Muscle of leg (tissue), 11 donors: ENCODE measurements around the gene NPSR1. TPM values are rescaled to one million over a fixed set of nuclear protein-coding genes. Genes with fewer than 3 reads are reported as not detected.

ENCODE experiments used
- DNase-seq: peaks from one replicate; pipeline ENCODE4 v3.0.0; 2013
- H3K27ac ChIP-seq: one replicate; pipeline ENCODE4 v1.5.1; 2013; ENCODE audit warnings: mild to moderate bottlenecking, low read length, control low read depth
- H3K27me3 ChIP-seq: one replicate; pipeline ENCODE4 v1.6.1; 2013; ENCODE audit warnings: low read length; ENCODE audit not compliant: control insufficient read depth, insufficient read depth
- H3K36me3 ChIP-seq: one replicate; pipeline ENCODE4 v1.6.1; 2013; ENCODE audit warnings: low read length; ENCODE audit not compliant: control insufficient read depth, insufficient read depth
- H3K4me1 ChIP-seq: one replicate; pipeline ENCODE4 v1.6.1; 2013; ENCODE audit warnings: low read length; ENCODE audit not compliant: control insufficient read depth, insufficient read depth
- H3K4me3 ChIP-seq: one replicate; pipeline ENCODE4 v1.5.1; 2013; ENCODE audit warnings: low read length, control low read depth
- H3K9me3 ChIP-seq: replicated peaks from 2 replicates; pipeline ENCODE4 v1.6.1; 2013; ENCODE audit warnings: low read depth, low read length; ENCODE audit not compliant: control insufficient read depth
- WGBS: methylation state at CpG from one replicate; pipeline ENCODE4 v1.1.5; 2013; ENCODE audit warnings: missing lambda C conversion rate; ENCODE audit not compliant: insufficient coverage; 5-methylcytosine and 5-hydroxymethylcytosine counted together
- polyA plus RNA-seq, 8 donors: library from polyadenylated mRNA; unstranded; fragments of 120-200 nt; gene quantifications; one replicate each; pipeline versions ENCODE4 v1.2.1 to v1.2.3, GENCODE V29; 2013; ENCODE audit warnings: inconsistent platforms in 1 of 8, low replicate concordance in 1 of 8; ENCODE audit not compliant: insufficient read length in 8 of 8, insufficient read depth in 1 of 8
- total RNA-seq: library from RNA; stranded (reverse); fragments of 120-200 nt; gene quantifications from one replicate; pipeline ENCODE4 v1.2.4, GENCODE V29; 2013

Gene NPSR1
- total and polyA plus RNA-seq, 9 donors = 0.10 to 3.0 (median 1.8) TPM

DNA sequence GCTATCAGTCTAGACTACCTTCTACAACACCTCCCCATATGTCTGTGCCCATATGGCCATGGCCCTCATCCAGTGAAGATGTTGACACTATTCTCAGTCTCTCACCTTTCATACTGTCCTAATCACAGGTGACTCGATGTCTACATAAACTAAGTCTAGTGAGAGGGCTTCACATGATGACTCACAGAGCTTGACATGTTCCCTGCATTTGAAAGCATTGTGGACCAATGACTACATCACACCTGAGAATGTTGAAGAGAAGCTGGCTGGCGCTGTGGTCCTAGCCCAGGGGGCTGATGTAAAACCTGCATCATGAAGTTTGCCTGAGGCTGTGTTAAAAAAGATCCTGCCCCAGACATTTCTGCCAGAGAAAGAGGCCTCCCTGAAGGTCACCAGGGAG lies 167.2 kb downstream of the NPSR1 start:
- H3K9me3 ChIP-seq = no peaks in the 10 kb centered on the region
- WGBS = 94% methylated on average over 2 of the region's 2 CpGs
- H3K27ac ChIP-seq = no peak overlapping the region
- DNase-seq = no peak
- no peaks in the 10 kb centered on the region for H3K4me1 ChIP-seq
- H3K36me3 ChIP-seq = no peaks in the 10 kb centered on the region
- no peak overlapping the region for H3K4me3 ChIP-seq
- H3K27me3 ChIP-seq = no peaks in the 10 kb centered on the region

DNA sequence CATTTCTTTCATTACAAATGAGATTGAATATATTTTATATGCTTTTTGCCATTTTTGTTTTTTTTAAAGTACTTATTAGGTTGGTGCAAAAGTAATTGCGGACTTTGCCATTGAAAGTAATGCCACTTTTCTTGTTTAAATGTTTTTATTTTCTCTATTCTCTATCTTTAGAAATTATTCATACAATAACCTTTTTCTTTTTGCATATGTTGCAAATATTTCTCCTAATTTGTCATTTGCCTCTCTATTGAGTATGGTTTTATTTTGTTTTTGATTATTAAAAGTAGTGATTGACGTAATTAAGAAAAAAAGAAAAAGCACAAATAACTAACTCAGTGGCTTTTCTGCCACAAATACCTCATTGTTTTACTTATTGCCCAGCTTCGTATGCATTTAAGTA lies 172.4 kb downstream of the NPSR1 start:
- Histone ChIP-seq H3K9me3 (no peaks in the 10 kb centered on the region), H3K27me3 (no peaks in the 10 kb centered on the region), H3K4me1 (no peaks in the 10 kb centered on the region), H3K27ac (no peak overlapping the region), H3K36me3 (no peaks in the 10 kb centered on the region), H3K4me3 (no peak overlapping the region)
- no peak for DNase-seq
- WGBS = 63% methylated on average over 1 of the region's 3 CpGs

DNA sequence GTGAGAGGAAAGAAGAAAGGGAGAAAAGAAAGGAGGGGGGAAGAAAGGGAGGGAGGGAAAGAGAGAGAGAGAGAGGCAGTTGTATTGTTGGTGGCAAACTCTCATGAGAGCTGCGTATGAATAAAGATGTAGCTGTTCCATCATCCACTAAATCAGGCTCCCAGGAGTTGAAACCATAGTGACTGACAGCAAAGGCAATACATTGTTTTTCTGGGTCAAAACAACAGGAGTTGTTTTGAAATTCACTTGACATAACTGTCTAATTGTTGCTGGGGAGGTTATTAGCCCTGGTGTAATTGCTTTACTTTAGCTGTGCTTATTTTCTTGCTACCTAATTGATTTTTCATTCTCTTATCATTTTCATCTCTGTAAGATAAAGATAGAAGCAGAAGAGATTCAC lies 173.4 kb downstream of the NPSR1 start:
- no peak overlapping the region for H3K4me3 ChIP-seq
- H3K27me3 ChIP-seq = no peaks in the 10 kb centered on the region
- no peaks in the 10 kb centered on the region for H3K36me3 ChIP-seq
- no peaks in the 10 kb centered on the region for H3K4me1 ChIP-seq
- no CpG with 5 or more reads among the region's 1 CpG for WGBS
- H3K9me3 ChIP-seq = no peaks in the 10 kb centered on the region
- no peak for DNase-seq
- no peak overlapping the region for H3K27ac ChIP-seq

DNA sequence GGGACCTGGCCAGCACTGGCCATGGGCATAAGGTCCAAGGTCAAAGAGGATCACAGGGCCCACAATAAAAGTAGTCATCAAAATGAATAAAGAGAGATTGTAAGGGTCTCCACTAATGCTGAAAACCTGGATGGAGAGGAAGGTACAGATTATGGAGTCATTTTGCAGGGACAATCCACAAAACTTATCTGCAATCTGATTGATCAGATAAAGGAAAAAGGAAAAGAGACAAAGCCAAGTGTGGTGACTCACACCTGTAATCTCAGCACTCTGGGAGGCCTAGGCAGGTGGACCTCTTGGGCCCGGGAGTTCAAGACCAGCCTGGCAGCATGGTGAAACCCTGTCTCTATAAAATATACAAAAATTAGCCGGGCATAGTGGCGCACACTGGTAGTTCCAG lies 174.0 kb downstream of the NPSR1 start:
- Histone ChIP-seq H3K4me3 (no peak overlapping the region), H3K36me3 (no peaks in the 10 kb centered on the region), H3K4me1 (no peaks in the 10 kb centered on the region), H3K27ac (no peak overlapping the region), H3K9me3 (no peaks in the 10 kb centered on the region), H3K27me3 (no peaks in the 10 kb centered on the region)
- DNase-seq = no peak
- WGBS = 100% methylated on average over 1 of the region's 3 CpGs

DNA sequence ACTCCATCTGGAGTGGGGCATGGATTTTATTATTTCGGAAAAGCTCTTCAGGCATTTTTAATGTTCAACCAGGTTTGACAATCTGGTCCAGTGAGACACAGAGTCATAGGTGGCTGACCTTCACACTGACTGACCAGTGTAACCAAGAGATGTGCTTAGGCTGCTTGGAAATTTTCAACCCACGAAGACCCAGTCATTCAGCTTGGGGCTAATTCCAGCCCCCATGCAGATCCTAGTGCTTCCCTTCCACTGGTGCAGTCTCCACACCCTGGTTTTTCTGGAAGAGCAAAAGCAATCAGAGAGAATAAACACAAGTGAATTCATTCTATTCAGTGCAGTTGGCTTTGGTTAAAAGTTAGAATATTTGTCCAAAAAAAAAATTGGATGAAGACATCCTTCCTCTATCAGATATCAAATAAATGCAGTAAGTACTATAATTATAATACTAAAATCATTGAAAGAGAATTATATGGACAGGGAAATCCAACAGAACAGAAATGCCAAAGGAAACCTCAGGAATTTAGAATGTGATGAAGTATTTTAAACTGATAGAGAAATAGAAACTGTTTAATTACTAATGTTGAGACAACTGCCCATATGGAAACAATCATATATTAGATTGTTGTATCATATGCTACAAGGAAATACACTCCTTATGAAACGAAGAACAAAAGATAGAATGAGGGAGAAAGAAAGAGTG lies 178.0 kb downstream of the NPSR1 start:
- WGBS = 66% methylated on average over 2 of the region's 3 CpGs
- Histone ChIP-seq H3K4me1 (no peaks in the 10 kb centered on the region), H3K36me3 (no peaks in the 10 kb centered on the region), H3K9me3 (no peaks in the 10 kb centered on the region), H3K27ac (no peak overlapping the region), H3K27me3 (no peaks in the 10 kb centered on the region), H3K4me3 (no peak overlapping the region)
- DNase-seq = peak; percentile 22

DNA sequence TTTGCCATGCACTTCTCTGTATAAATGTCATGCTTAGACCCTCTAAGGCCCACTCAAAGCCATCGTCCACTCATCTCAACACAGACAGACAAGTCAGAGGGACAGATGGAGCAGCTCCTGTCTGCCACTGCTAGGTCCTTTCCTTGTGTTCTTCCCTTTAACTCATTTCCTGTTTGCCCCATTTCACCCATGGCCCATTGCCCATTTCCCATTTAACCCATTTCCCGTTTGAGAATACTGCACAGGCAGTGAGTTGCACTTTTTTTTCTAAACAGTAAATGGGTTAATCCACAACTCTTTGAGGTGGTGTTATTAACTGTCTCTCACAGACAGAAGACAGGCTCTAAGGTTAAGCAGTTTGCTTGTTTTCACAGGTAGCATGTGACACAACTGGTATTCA lies 179.3 kb downstream of the NPSR1 start:
- no peaks in the 10 kb centered on the region for H3K27me3 ChIP-seq
- H3K4me3 ChIP-seq = no peak overlapping the region
- no peaks in the 10 kb centered on the region for H3K36me3 ChIP-seq
- no peaks in the 10 kb centered on the region for H3K4me1 ChIP-seq
- H3K27ac ChIP-seq = no peak overlapping the region
- no peaks in the 10 kb centered on the region for H3K9me3 ChIP-seq
- no peak for DNase-seq
- 82% methylated on average over 1 of the region's 2 CpGs for WGBS

DNA sequence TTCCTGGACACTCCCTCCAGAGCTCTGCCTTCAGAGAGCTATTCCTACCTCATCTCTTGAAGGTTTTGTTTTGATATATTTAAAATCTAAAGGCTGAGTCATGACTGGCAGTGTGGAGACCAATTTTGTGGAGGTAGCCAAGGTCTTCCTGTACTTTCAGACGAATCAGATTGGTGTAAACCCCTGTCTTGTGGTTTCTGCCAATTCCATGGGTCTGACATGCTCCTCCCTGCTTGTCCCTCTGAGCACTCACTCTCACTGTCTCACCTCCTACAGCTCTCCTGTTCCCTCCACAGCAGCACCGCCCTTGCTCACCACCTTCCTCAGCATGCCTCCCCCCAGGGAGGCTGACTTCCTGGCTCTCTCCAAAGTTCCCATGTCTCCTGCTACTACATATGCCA lies 179.8 kb downstream of the NPSR1 start:
- Histone ChIP-seq H3K36me3 (no peaks in the 10 kb centered on the region), H3K4me3 (no peak overlapping the region), H3K27ac (no peak overlapping the region), H3K27me3 (no peaks in the 10 kb centered on the region), H3K4me1 (no peaks in the 10 kb centered on the region), H3K9me3 (no peaks in the 10 kb centered on the region)
- DNase-seq = no peak
- 56% methylated on average over 2 of the region's 2 CpGs for WGBS

DNA sequence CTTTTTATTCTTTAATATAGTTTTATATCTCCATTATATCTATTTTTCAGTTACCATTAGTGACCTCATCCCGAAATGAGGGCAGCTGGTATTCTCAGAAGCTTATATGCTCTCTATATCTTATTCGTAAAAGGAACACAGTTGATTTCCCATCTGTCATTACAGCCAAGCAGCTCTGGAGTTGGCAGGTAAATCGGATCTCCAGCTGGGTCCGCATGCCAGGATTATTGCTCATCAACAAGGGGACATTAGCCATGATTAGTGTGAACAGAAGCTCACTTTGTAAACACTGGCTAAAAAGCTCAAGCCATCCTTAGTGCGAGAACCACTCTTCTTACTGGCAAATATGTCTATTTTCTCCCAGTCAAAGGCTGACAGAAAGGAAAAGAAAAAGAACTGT lies 180.3 kb downstream of the NPSR1 start:
- no CpG with 5 or more reads among the region's 5 CpGs for WGBS
- Histone ChIP-seq H3K9me3 (no peaks in the 10 kb centered on the region), H3K27ac (no peak overlapping the region), H3K4me3 (no peak overlapping the region), H3K4me1 (no peaks in the 10 kb centered on the region), H3K27me3 (no peaks in the 10 kb centered on the region), H3K36me3 (no peaks in the 10 kb centered on the region)
- DNase-seq = peak; percentile 10

DNA sequence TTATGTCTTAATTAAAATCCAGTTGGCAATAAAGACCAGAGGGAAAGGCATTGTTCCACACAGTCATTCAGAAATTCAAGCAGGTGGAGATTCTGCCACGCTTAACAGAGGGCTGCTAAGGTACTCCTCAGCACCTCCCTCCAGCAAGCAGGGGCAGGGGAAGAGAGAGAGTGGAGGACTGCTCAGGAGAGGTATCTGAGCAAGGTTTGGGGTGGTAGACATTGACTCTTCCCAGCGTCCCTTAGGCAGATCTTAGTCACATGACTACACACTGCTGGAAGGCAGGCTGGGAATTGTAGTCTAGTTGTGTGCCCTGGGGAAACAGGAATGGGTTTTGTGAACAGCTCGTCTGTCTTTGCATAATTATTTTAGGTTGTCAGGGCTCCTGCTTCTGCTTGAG lies 181.6 kb downstream of the NPSR1 start:
- H3K27ac ChIP-seq = no peak overlapping the region
- H3K4me3 ChIP-seq = no peak overlapping the region
- H3K4me1 ChIP-seq = no peaks in the 10 kb centered on the region
- H3K27me3 ChIP-seq = no peaks in the 10 kb centered on the region
- no peak for DNase-seq
- H3K36me3 ChIP-seq = no peaks in the 10 kb centered on the region
- 60% methylated on average over 2 of the region's 3 CpGs for WGBS
- no peaks in the 10 kb centered on the region for H3K9me3 ChIP-seq

DNA sequence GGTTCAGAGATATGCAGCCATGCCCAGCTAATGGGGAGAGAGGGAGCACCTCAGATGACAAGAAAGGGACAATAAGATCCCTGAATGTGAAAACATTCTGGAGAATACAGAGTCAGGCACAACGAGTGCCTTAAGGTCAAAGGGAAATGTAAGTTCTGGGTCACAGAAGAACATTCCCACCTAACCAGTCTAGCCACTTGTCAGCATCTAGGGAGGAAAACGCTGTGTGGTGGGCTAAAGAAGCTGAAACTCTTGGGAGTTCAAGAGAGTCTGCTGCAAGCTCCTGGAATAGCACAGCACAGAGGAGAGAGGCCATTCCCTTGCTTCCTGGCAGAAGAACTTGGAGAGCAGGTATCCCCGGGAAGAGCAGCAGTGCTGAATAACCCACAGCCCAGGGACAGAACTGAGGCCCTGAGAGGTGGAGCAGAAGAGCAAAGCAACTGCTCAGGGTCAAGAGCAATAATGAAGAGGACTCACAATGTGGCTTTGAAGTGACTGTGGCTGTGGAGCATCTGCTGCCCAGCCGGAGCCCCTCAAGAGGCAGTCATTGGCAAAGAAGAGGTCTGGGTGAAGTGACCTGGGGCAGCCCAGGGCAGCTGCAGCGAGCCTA lies 182.3 kb downstream of the NPSR1 start:
- 68% methylated on average over 3 of the region's 5 CpGs for WGBS
- Histone ChIP-seq H3K36me3 (no peaks in the 10 kb centered on the region), H3K27me3 (no peaks in the 10 kb centered on the region), H3K27ac (no peak overlapping the region), H3K4me1 (no peaks in the 10 kb centered on the region), H3K4me3 (no peak overlapping the region), H3K9me3 (no peaks in the 10 kb centered on the region)
- DNase-seq = no peak
